Activated CD8-positive, alpha-beta memory T cell treated with anti-CD3 and anti-CD28 coated beads for 24 hours (primary cell): ENCODE measurements around the gene TSPAN17.

Experiments
- DNase-seq: peaks from one replicate; pipeline ENCODE4 v3.0.0-alpha.2; 2020

TSPAN17 gene

DNA sequence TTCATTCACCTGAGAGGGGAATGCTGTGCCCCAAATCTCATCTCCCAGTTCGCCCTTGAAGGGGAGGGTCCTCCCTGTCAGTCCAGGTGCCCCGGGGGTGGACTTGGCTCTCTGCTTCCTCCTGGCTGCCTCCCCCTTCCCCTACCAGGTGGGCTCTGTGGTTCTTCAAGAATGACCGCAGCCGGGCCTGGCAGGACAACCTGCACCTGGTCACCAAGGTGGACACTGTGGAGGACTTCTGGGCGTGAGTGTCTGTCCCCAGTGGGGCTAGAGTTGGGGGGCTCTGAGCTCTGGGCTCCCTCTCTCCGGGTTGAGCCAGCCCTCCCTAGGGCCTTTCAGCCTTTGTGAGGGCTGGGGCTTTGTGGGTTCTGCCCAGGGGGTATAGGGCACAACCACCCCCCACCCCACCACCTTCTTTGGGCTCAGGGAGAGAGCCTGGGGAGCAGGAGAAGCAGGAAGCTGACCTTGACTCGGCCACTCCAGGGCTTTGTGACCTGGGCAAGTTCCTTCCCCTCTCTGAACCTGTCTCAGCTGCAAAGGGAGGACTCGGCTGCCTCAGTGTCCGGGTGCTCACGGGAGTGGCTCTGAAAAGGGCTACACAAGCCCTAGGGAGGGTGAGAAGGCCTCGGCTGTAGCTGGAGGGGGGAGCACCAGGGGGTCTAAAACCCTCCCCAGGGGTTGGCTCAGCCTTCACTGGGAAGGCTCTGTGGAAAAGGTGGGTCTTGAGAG, 3.6 kb upstream of the TSPAN17 start:
- DNase-seq: no peak

DNA sequence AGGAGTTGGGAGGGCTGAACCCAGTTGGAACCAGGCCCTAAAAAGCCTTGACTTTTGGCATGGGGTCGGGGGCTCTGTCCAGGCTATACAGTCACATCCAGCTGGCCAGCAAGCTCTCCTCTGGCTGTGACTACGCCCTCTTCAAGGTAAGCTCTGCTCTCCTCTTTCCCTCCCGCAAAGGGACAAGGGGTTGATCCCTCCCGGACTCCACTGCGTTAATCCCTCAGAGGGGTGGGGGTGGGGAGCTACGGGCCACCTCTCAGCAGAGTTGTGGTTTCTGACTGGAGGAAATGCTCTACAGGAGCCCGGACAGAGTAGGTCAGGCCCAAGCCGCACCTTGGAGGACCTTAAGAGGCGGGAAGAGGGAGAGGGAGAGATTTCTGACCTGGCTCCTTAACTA, 3.0 kb upstream of the TSPAN17 start:
- DNase-seq: no peak

DNA sequence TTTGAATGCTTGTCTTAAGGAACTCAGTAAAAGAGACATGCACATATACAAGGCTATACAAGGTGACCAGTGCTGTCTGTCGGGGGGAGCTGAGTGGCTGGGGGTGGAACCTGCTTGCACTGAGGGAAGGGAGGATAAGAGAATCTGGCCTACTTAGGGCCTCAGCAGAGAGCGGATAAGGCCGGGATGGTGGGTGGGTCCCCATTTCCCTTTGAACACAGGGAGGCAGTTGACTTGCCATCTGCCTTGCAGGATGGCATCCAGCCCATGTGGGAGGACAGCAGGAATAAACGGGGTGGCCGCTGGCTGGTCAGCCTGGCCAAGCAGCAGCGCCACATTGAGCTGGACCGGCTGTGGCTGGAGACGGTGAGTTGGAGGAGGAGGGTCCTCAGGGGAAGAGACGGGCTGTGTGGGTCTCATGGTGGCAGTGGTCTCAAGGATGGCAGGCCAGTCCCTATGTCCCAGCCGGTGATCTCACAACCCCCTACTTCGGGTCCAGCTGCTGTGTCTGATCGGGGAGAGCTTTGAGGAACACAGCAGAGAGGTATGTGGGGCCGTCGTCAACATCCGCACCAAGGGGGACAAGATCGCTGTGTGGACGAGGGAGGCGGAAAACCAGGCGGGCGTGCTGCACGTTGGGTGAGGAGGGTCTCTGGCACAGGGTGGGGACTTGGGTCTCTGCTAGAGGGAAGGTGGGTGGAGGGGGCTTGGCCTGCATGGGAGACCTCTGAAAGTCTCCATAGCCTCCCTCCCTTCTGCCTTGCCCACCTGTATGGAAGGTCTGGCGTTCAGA, 2.2 kb upstream of the TSPAN17 start:
- no peak for DNase-seq

GRCh38 chr5:176646049-176646706, 1.1 kb upstream of the TSPAN17 start:
- DNase-seq: no peak

DNA sequence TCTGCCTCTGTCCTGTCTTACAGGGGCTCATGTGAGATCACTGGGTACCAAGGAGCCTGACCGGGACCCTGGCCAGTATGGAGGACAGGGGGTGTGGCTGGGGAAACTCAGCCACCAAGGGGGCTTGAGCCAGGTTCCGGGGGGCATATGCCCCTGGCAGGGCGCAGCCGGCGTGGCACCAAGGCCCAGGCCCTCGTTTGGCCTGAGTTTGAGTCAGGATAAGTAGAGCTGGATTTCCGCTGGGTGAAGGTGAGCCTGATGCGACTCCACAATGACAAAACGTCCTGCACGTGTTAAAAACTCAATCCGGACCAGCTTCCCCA, 616 bp upstream of the TSPAN17 start:
- DNase-seq: no peak

GRCh38 chr5:176647843-176648473, 674 bp downstream of the TSPAN17 start:
- DNase-seq: no peak

- no peak for DNase-seq
Measured at GRCh38 chr5:176648474-176649194, 1.4 kb downstream of the TSPAN17 start.

GRCh38 chr5:176650354-176650884, 3.1 kb downstream of the TSPAN17 start:
- DNase-seq: no peak

GRCh38 chr5:176651472-176651980, 4.2 kb downstream of the TSPAN17 start:
- no peak for DNase-seq

GRCh38 chr5:176652136-176652535, 4.9 kb downstream of the TSPAN17 start:
- DNase-seq: no peak

DNA sequence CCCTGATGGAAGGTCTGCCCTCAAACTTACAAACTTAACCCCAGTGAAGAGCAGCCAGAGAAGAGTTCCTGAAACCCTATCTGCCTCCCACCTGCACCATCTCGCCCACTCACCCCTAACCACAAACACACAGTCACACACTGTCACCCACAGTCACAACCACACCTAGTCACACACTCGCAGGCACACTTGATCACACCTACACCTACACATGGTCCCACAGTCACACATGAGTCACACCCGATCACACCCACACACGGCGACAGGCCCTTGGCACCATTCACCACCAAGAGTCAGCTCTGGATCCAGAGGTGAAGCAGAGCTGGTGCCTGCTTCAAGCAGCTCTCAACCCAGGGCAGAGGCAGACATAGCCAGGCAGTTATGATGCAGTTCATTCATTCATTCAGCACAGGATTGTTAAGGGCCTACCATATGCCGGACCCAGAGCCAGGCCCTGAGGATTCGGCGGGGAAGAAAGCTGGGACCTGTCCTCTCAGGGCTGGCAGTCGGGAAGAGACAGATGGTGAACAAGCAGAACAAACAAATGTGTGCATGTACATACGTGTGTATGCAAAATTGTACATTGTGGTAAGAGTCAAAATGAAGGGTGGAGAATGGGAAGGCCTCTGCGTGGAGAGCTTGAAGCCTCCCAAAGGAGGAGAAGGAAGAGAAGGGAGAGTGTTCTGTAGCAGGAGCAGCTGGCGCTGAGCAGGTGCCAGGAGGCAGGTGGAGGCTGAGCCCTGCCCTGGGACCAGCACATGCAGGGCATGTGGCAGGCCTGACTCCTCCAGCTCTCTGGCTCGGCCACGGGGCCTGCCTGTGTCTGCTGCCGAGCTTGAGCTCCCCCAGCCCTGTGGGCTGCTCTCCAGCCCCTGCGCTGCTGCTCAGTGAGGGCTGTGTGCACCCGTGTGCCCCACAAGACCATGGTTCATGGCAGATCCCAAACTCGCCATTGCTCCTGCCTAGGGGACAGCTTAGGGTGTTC, 6.4 kb downstream of the TSPAN17 start:
- peak; percentile 90 for DNase-seq

DNA sequence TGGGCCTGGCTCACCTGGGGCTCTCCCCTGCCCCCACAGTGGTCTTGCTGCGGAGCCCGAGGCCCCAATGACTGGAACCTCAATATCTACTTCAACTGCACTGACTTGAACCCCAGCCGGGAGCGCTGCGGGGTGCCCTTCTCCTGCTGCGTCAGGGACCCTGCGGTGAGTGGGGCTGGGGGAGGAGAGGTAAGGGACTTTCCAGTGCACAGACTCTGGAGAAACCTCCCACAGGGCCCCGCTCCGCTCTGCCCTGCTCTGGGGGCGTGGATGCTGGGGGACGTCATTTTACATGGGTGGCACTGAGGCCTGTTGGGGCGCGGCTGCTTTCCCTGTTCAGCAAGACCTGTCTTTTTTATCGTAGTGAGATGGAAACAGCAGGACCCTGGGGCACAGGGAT, 7.6 kb downstream of the TSPAN17 start:
- no peak for DNase-seq

DNA sequence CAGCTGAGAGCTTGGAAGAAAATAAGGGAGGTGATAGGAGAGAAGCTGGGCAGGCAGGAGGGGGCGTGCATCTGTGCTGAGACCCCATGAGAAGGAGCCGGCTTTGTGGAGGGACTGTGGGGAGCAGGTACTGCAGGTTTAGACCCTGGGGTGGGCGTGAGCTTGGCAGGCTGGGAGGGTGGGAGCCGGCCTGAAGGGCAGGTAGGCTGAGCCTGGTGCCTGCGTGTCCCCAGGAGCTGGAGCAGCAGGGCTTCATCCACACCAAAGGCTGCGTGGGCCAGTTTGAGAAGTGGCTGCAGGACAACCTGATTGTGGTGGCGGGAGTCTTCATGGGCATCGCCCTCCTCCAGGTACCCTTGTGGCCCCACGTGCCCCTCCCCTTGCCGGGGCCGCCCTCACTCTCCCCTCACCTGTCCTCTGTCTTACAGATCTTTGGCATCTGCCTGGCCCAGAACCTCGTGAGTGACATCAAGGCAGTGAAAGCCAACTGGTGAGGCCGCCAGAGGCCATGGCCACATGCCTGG, 9.2 kb downstream of the TSPAN17 start:
- DNase-seq: no peak

DNA sequence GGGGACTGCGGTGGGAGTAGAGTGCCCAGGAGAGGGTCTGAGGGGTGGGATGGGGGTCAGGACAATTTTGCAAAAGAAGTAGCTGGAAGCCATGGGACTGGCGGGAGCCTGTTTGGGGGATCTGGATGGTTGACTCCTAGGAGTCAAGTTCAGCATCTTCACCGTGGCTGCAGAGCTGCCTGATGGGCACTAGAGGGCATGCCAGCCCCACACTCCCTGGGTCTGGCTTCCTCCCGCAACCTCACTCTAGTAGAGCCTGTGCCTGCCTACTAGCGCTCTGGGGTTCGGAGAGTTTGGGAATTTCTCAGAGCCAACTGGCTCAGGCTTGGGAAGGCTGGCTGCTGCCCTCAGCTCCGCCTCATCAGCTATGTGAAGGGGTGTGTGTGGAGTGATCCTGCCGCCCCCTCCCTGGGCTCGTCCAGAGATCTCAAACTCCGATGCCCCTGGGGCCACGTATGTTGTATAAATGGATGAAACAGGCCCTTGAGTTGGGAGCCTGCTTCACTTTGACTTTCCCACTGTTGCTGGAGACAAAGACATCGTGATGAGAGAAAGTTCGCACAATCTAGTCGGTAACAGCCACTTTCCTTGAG, 10.8 kb downstream of the TSPAN17 start:
- peak; percentile 87 for DNase-seq

DNA sequence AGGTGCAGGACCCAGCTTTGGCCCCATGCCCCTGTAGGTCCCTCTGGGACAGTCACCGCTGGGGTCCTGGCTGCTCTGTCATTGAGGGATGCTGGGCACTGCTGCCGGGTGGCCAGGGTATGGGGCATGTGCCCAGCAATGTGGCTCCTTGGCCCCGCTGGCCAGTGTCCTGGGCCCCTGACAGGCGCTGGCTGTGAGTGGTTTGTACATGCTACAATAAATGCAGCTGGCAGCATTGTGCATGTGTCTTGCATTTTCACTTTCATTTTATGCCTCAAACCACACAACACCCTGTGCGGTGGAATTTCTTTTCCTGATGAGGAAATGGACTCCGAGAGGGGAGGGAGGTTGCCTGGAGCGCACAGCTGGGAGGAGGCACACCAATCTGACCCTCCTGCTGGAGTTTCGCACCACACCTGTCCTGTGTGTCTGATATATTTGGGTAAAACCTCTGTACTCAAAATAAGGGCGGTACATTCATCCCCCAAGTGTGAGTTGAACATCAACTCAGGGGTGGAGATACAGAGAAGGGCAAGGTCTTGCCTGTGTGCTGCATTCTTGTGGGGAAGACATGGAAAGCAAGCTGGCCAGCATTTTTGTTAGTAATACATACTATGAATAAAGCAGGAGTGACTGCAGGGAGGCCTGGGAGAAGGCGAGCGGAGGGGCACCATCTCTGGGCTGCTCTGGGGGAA, 11.7 kb downstream of the TSPAN17 start:
- peak; percentile 69 for DNase-seq

DNA sequence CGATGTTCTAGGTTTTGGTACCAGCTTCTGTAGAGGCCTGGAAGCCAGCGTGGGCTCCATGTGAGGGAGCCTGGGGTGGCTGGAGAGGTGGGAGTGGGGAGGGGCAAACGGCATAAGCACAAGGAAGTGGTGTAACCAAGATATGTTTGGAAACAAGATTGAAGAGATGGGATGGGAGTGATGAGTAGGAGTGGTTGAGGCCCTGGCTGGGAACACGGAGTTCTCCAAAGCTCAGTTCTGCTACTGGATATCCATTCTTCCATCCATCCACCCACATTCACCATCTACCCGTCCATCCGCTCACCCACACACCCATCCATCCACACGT, 12.2 kb downstream of the TSPAN17 start:
- DNase-seq: no peak

DNA sequence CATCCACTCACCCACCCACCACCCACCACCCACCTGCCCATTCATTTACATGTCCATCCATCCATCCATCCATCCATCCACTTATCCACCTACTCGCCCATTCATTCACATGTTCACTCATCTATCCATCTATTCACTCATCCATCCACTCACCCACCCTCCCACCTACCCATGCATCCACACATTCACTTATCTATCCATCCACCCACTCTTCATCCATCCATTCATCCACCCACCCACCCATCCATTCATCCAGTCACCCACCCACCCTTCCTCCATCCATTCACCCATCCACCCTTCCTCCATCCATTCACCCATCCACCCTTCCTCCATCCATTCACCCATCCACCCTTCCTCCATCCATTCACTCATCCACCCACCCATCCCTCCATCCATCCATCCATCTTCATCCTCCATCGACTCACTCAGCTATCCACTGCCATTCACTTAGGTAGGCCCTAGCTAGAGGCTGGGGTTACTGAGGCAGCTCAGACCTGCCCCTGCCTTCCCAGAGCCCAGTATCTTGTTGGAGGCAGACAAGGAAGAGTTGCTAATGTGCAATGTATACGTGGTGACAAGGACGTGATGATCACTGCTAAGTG, 12.7 kb downstream of the TSPAN17 start:
- no peak for DNase-seq

DNA sequence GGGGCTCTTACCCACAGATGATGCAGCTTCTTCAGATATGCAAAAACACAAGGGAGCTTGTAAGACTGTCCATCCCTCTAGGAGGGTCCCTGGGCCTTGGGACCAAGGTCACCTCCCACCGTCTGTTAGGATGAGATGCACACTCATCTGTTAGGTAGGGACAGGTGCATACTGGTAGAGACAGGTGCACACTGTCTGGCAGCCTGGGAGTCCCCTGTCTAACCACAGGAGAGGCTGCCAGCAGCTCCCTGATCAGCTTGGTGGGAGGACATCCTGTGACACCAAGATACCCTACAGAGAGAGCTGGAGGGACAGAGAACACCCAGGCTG, 13.2 kb downstream of the TSPAN17 start:
- no peak for DNase-seq

GRCh38 chr5:176660860-176661641, 13.8 kb downstream of the TSPAN17 start:
- peak; percentile 94 for DNase-seq
